Gastroesophageal sphincter (tissue), 3 donors: ENCODE measurements around the gene LRRC3.

Experiments
- POLR2A ChIP-seq, 2 donors: fragments of 450-650 bp; IDR thresholded peaks; one replicate each; pipeline ENCODE4 v1.6.1; 2017; ENCODE audit warnings: antibody characterized with exemption in 2 of 2, mild to moderate bottlenecking in 2 of 2, moderate library complexity in 1 of 2
- POLR2AphosphoS5 ChIP-seq: sonication (generic); formaldehyde crosslinking; IDR thresholded peaks from one replicate; pipeline ENCODE4 v1.6.1; 2017; ENCODE audit warnings: antibody characterized with exemption
- TF ChIP-seq, protein P1 (sequence below), 4 experiments: fragments of 200-600 bp in 2 of 4; fragments of 450-650 bp in 2 of 4; sonication (generic) in 1 of 4; IDR thresholded peaks; one replicate each; pipeline ENCODE4 v1.5.1; 2017 to 2019; ENCODE audit warnings: antibody characterized with exemption in 4 of 4, mild to moderate bottlenecking in 2 of 4, moderate library complexity in 2 of 4

DNA sequence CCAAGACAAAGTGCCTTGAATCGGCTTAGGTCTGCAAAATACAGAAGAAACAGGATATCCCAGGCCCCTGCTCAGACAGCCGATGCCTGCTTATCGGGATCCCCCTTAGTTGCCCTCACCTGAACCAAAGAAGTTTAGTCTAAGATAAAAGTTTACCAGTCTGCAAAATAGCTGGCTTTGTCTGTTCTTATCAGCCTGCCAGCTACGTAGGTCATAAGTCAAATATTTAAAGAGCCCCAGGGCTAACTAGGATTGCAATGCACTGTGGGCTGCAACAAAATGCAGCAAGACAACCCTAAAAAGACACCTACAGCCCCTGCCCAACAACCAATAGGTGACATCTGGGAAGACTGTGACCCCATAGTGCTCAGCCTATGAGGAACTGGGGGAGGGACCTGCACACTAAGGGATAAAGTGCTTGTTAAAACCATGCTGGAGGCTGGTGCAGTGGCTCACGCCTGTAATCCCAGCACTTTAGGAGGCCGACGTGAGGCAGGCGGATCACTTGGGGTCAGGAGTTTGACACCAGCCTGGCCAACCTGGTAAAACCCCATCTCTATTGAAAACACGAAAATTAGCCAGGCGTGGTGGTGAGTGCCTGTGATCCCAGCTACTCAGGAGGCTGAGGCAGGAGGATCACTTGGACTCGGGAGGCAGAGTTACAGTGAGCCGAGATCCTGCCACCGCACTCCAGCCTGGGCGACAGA lies 27.4 kb downstream of the LRRC3 start:
- TF ChIP-seq, protein P1, sequence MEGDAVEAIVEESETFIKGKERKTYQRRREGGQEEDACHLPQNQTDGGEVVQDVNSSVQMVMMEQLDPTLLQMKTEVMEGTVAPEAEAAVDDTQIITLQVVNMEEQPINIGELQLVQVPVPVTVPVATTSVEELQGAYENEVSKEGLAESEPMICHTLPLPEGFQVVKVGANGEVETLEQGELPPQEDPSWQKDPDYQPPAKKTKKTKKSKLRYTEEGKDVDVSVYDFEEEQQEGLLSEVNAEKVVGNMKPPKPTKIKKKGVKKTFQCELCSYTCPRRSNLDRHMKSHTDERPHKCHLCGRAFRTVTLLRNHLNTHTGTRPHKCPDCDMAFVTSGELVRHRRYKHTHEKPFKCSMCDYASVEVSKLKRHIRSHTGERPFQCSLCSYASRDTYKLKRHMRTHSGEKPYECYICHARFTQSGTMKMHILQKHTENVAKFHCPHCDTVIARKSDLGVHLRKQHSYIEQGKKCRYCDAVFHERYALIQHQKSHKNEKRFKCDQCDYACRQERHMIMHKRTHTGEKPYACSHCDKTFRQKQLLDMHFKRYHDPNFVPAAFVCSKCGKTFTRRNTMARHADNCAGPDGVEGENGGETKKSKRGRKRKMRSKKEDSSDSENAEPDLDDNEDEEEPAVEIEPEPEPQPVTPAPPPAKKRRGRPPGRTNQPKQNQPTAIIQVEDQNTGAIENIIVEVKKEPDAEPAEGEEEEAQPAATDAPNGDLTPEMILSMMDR (IDR thresholded peaks at IDR 0.05) = no peak
- TF ChIP-seq POLR2A (IDR thresholded peaks at IDR 0.05) (no peak), POLR2AphosphoS5 (no peak)
